ENCODE measurements around the gene ZNF684. TPM values are rescaled to one million over a fixed set of nuclear protein-coding genes. Genes with fewer than 3 reads are reported as not detected.
"Not testable (repeated sequence)": the region's sequence is repeated elsewhere in the genome, so short reads cannot be mapped to it uniquely, and the experiment has no call there.

ZNF684 gene
- total RNA-seq, 4 donors from 2014 or later: 2.3 to 46.2 (median 4.4) TPM

DNA sequence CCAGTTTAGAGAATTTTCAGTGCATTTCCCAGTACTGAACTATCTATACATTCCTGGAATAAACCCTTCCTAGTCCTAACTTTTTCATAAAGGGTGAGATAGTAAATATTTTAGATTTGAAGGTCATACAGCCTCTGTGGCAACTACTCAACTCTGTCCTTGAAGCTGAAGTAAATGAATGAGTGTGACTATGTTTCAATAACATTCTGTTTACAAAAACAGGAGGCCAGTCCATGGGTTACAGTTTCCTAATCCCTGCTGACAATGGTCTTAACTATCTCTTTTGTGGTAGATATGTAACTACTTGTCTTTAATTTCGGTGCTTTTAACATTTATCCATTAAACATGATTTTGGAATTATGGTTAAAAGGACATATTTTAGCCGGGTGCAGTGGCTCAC, 4.3 kb downstream of the ZNF684 start:
- no peaks in the 10 kb centered on the region for H3K36me3 ChIP-seq
- H3K4me1 ChIP-seq: peaks cover 0 to 15% (median 4%) of the 10 kb centered on the region in 4 donors
- no peaks in the 10 kb centered on the region for H3K9me3 ChIP-seq
- TF ChIP-seq, protein P1, sequence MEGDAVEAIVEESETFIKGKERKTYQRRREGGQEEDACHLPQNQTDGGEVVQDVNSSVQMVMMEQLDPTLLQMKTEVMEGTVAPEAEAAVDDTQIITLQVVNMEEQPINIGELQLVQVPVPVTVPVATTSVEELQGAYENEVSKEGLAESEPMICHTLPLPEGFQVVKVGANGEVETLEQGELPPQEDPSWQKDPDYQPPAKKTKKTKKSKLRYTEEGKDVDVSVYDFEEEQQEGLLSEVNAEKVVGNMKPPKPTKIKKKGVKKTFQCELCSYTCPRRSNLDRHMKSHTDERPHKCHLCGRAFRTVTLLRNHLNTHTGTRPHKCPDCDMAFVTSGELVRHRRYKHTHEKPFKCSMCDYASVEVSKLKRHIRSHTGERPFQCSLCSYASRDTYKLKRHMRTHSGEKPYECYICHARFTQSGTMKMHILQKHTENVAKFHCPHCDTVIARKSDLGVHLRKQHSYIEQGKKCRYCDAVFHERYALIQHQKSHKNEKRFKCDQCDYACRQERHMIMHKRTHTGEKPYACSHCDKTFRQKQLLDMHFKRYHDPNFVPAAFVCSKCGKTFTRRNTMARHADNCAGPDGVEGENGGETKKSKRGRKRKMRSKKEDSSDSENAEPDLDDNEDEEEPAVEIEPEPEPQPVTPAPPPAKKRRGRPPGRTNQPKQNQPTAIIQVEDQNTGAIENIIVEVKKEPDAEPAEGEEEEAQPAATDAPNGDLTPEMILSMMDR (IDR thresholded peaks at IDR 0.05): no peak
- TF ChIP-seq POLR2A (IDR thresholded peaks at IDR 0.05): no peak
- H3K27me3 ChIP-seq: no peaks in the 10 kb centered on the region
- no peak overlapping the region for H3K4me3 ChIP-seq
- H3K27ac ChIP-seq: no peak overlapping the region
- no peak for DNase-seq

DNA sequence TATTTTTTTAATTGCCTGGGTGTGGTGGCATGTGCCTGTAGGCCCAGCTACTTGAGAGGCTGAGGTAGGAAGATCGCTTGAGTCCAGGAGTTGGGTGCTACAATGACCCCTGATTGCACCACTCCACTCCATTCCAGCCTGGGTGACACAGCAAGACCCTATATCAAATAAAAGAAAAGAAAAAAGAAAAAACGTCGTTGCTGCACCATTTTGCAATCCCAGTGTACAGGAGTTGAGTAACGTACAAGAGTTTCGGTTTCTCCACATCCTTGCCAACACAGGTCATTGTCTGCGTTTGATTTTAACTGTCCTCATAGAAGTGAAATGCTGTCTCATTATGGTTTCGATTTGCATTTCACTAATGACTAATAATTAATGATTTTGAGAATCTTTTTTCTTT, 7.9 kb downstream of the ZNF684 start:
- no peak for DNase-seq
- peaks cover 0 to 27% (median under 1%) of the 10 kb centered on the region in 3 donors for H3K36me3 ChIP-seq
- no peaks in the 10 kb centered on the region for H3K9me3 ChIP-seq
- TF ChIP-seq, protein P1 (IDR thresholded peaks at IDR 0.05): no peak
- TF ChIP-seq POLR2A (IDR thresholded peaks at IDR 0.05): no peak
- H3K27me3 ChIP-seq: no peaks in the 10 kb centered on the region
- H3K27ac ChIP-seq: no peak overlapping the region
- H3K4me1 ChIP-seq: no peaks in the 10 kb centered on the region
- no peak overlapping the region for H3K4me3 ChIP-seq

DNA sequence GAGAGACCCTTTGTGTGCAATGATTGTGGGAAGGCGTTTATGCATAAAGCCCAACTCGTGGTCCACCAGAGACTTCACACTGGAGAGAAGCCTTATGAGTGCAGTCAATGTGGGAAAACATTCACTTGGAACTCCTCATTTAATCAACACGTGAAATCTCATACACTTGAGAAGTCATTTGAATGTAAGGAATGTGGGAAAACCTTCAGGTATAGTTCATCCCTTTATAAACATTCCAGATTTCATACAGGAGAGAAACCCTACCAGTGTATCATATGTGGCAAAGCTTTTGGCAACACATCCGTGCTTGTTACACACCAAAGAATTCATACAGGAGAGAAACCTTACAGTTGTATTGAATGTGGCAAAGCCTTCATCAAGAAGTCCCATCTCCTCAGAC, 15.5 kb downstream of the ZNF684 start:
- no peak for DNase-seq
- no peaks in the 10 kb centered on the region for H3K27me3 ChIP-seq
- H3K36me3 ChIP-seq: peaks cover 0 to 44% (median 3%) of the 10 kb centered on the region in 3 donors
- peaks cover 0 to 11% (median 0%) of the 10 kb centered on the region in 4 donors for H3K9me3 ChIP-seq
- no peaks in the 10 kb centered on the region for H3K4me1 ChIP-seq
- TF ChIP-seq POLR2A (IDR thresholded peaks at IDR 0.05): no peak
- TF ChIP-seq, protein P1 (IDR thresholded peaks at IDR 0.05): no peak
- H3K4me3 ChIP-seq: no peak overlapping the region
- no peak overlapping the region for H3K27ac ChIP-seq

DNA sequence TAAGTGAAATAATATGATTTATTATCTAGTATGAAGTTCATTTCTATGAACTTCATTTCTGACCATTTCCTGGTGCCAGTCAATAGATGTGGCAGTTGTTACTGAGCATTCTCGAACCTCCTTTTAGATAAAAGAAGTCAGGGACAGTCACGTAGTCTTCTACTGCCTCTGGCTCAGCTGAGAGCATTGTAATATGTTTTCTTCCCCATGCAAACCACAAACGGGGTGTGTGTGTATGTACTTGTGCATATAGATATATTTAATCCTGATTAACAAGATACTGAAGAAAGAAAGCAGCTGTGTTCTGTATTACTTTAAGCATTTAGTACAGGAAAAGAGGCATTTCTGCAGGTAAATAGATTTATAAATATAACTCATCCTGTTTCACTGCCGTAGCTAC, 21.6 kb downstream of the ZNF684 start:
- no peaks in the 10 kb centered on the region for H3K36me3 ChIP-seq
- no peaks in the 10 kb centered on the region for H3K27me3 ChIP-seq
- TF ChIP-seq, protein P1 (IDR thresholded peaks at IDR 0.05): no peak
- TF ChIP-seq POLR2A (IDR thresholded peaks at IDR 0.05): no peak
- H3K4me1 ChIP-seq: no peaks in the 10 kb centered on the region
- no peak overlapping the region for H3K27ac ChIP-seq
- H3K4me3 ChIP-seq: no peak overlapping the region
- H3K9me3 ChIP-seq: no peaks in the 10 kb centered on the region
- no peak for DNase-seq

DNA sequence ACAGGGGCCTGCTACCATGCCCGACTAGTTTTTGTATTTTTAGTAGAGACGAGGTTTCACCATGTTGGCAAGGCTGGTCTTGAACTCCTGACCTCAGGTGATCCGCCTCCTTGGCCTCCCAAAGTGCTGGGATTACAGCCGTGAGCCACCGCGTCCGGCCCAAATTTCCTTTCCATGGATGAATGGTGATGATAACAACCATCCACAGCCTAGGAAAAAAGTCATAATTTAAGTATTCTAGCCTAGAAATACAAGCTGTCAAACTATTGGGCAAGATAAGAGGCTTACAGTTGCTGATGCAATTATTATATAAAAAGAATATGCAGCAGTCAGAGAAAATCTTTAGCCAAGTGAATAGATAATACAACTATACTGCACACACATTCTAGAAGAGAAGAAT, 23.4 kb downstream of the ZNF684 start:
- not testable (repeated sequence) for H3K9me3 ChIP-seq, H3K36me3 ChIP-seq, H3K27ac ChIP-seq, DNase-seq, H3K27me3 ChIP-seq, H3K4me3 ChIP-seq, H3K4me1 ChIP-seq

DNA sequence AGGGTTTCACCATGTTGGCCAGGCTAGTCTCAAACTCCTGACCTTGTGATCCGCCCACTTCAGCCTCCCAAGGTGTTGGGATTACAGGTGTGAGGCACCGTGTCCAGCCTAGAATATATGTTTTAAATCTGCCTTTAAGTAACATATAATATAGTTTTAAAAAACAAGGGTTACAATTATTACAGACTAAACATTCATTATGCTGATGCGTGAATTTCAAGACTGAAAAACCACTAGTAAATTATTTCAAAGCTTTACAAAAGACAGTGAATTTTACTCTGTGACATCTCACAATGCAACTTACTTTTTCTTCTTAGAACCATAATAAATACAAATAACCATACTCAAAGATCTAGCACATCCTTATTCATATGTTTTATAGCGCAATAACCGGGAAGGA, 24.7 kb downstream of the ZNF684 start:
- Histone ChIP-seq H3K4me1 (no peaks in the 10 kb centered on the region), H3K9me3 (no peaks in the 10 kb centered on the region), H3K36me3 (no peaks in the 10 kb centered on the region), H3K27me3 (no peaks in the 10 kb centered on the region), H3K4me3 (no peak overlapping the region), H3K27ac (no peak overlapping the region)
- TF ChIP-seq POLR2A (IDR thresholded peaks at IDR 0.05): no peak
- TF ChIP-seq, protein P1 (IDR thresholded peaks at IDR 0.05): no peak
- DNase-seq: no peak

DNA sequence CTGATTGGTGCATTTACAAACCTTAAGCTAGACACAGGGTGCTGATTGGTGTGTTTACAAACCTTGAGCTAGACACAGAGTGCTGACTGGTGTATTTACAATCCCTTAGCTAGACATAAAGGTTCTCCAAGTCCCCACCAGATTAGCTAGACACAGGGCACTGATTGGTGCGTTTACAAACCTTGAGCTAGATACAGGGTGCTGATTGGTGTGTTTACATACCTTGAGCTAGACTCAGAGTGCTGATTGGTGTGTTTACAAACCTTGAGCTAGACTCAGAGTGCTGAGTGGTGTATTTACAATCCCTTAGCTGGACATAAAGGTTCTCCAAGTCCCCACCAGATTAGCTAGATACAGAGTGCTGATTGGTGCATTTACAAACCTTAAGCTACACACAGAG, 26.8 kb downstream of the ZNF684 start:
- H3K36me3 ChIP-seq, DNase-seq, H3K4me1 ChIP-seq, H3K4me3 ChIP-seq, H3K9me3 ChIP-seq, H3K27me3 ChIP-seq, H3K27ac ChIP-seq: not testable (repeated sequence)

Measured in Peyer's patch (tissue), 4 donors.